SK-N-MC (cell line): Measurements from ENCODE around the gene BIRC2.
A peak's percentile ranks its signal among the peaks of the same experiment; 100 is the strongest.

ENCODE experiments used
- DNase-seq: peaks from one replicate; pipeline ENCODE4 v3.0.0-alpha.2; 2011; ENCODE audit warnings: low read depth, low spot score
- H3K27ac ChIP-seq: fragments of 200-600 bp; sonication (generic); 2 replicates; pipeline ENCODE4 v1.5.1; 2016; ENCODE audit warnings: mixed run types
- H3K36me3 ChIP-seq: fragments of 200-600 bp; sonication (generic); 2 replicates; pipeline ENCODE4 v1.6.1; 2017; ENCODE audit warnings: antibody characterized with exemption, low read length, mixed read lengths; ENCODE audit not compliant: insufficient read depth
- H3K4me3 ChIP-seq: fragments of 200-600 bp; sonication (generic); 2 replicates; pipeline ENCODE4 v1.5.1; 2016
- H3K9ac ChIP-seq: fragments of 200-600 bp; sonication (generic); 2 replicates; pipeline ENCODE4 v1.8.0; 2017; ENCODE audit warnings: mixed run types, mixed read lengths; ENCODE audit not compliant: insufficient read length
- H3K9me3 ChIP-seq: fragments of 200-600 bp; sonication (generic); 2 replicates; pipeline ENCODE4 v1.6.1; 2017; ENCODE audit warnings: low read depth, mild to moderate bottlenecking, antibody characterized with exemption, low read length, moderate library complexity, mixed read lengths
- EZH2 ChIP-seq: fragments of 200-600 bp; sonication (generic); IDR thresholded peaks from one replicate; pipeline ENCODE4 v1.6.1; 2017; ENCODE audit warnings: antibody characterized with exemption
- FOXP2 ChIP-seq: optimal IDR thresholded peaks from 2 replicates; pipeline ENCODE3; 2011; ENCODE audit warnings: mild to moderate bottlenecking, moderate library complexity; ENCODE audit not compliant: insufficient read depth; ENCODE audit errors: extremely low read length, control extremely low read depth
- POLR2AphosphoS5 ChIP-seq: IDR thresholded peaks from 2 replicates; pipeline ENCODE4 v1.6.1; 2012; ENCODE audit warnings: mild to moderate bottlenecking, low read depth, low read length, borderline replicate concordance

BIRC2 gene

GRCh38 chr11:102309621-102310541 is 37.1 kb upstream of the BIRC2 start:
- peak; percentile 88 for DNase-seq
- no peak for TF ChIP-seq EZH2
- peak; percentile 33 for TF ChIP-seq FOXP2
- H3K27ac ChIP-seq: no peak overlapping the region
- no peaks in the 10 kb centered on the region for H3K36me3 ChIP-seq
- 0 out of 2 replicates have a peak overlapping the region, but pooled peaks have one; percentile 17 for H3K4me3 ChIP-seq
- no peaks in the 10 kb centered on the region for H3K9me3 ChIP-seq
- no peak overlapping the region for H3K9ac ChIP-seq

- TF ChIP-seq FOXP2: no peak
- no peak for TF ChIP-seq EZH2
- TF ChIP-seq POLR2AphosphoS5: no peak
- peak overlapping the region; percentile 56 for H3K9ac ChIP-seq
- H3K4me3 ChIP-seq: peak overlapping the region; percentile 57
- peak overlapping the region; percentile 72 for H3K27ac ChIP-seq
- H3K36me3 ChIP-seq: no peaks in the 10 kb centered on the region
- DNase-seq: no peak
- no peaks in the 10 kb centered on the region for H3K9me3 ChIP-seq
These were observed 34.3 kb upstream of the BIRC2 start for GRCh38 chr11:102312667-102313066.

- no peak overlapping the region for H3K9ac ChIP-seq
- no peak for DNase-seq
- no peaks in the 10 kb centered on the region for H3K9me3 ChIP-seq
- H3K36me3 ChIP-seq: no peaks in the 10 kb centered on the region
- H3K4me3 ChIP-seq: peak overlapping the region; percentile 57
- H3K27ac ChIP-seq: peak overlapping the region; percentile 72
- TF ChIP-seq FOXP2 (no peak), EZH2 (no peak), POLR2AphosphoS5 (no peak)
These were observed 33.6 kb upstream of the BIRC2 start for GRCh38 chr11:102313238-102313940.

GRCh38 chr11:102314784-102315183 is 32.2 kb upstream of the BIRC2 start:
- TF ChIP-seq FOXP2: no peak
- no peak for TF ChIP-seq EZH2
- no peak for TF ChIP-seq POLR2AphosphoS5
- H3K9me3 ChIP-seq: no peaks in the 10 kb centered on the region
- H3K4me3 ChIP-seq: no peak overlapping the region
- no peak for DNase-seq
- H3K9ac ChIP-seq: no peak overlapping the region
- no peaks in the 10 kb centered on the region for H3K36me3 ChIP-seq
- H3K27ac ChIP-seq: no peak overlapping the region

- DNase-seq: no peak
- no peak overlapping the region for H3K27ac ChIP-seq
- no peak overlapping the region for H3K4me3 ChIP-seq
- no peaks in the 10 kb centered on the region for H3K9me3 ChIP-seq
- TF ChIP-seq EZH2 (no peak), FOXP2 (no peak), POLR2AphosphoS5 (no peak)
- H3K36me3 ChIP-seq: no peaks in the 10 kb centered on the region
- no peak overlapping the region for H3K9ac ChIP-seq
These were observed 30.6 kb upstream of the BIRC2 start for GRCh38 chr11:102316346-102316904.

- Histone ChIP-seq H3K4me3 (peak within 1 kb of the TSS; percentile 74), H3K36me3 (no peaks in the 10 kb centered on the region), H3K9me3 (no peaks in the 10 kb centered on the region), H3K9ac (no peak within 1 kb of the TSS), H3K27ac (no peak within 1 kb of the TSS)
- no peak for DNase-seq
- TF ChIP-seq POLR2AphosphoS5 (no peak), EZH2 (no peak), FOXP2 (no peak)
These were observed 29.8 kb upstream of the BIRC2 start, which contains the start of gene BIRC3 for GRCh38 chr11:102317099-102317767. Gene BIRC3 (plus strand): TSS chr11:102317484. CDS start chr11:102324510, 7,026 bp downstream.

GRCh38 chr11:102317768-102318103 is 29.3 kb upstream of the BIRC2 start:
- TF ChIP-seq POLR2AphosphoS5: no peak
- no peak for TF ChIP-seq FOXP2
- TF ChIP-seq EZH2: no peak
- peak overlapping the region; percentile 74 for H3K4me3 ChIP-seq
- no peak for DNase-seq
- no peaks in the 10 kb centered on the region for H3K36me3 ChIP-seq
- no peak overlapping the region for H3K9ac ChIP-seq
- no peak overlapping the region for H3K27ac ChIP-seq
- no peaks in the 10 kb centered on the region for H3K9me3 ChIP-seq

GRCh38 chr11:102318469-102318868 is 28.5 kb upstream of the BIRC2 start:
- no peaks in the 10 kb centered on the region for H3K36me3 ChIP-seq
- no peak overlapping the region for H3K9ac ChIP-seq
- H3K27ac ChIP-seq: no peak overlapping the region
- no peaks in the 10 kb centered on the region for H3K9me3 ChIP-seq
- no peak for TF ChIP-seq EZH2
- no peak for TF ChIP-seq FOXP2
- no peak for DNase-seq
- no peak overlapping the region for H3K4me3 ChIP-seq
